HEK293 (cell line): ENCODE data around the gene SELENOO.

Experiments used
- CTCF ChIA-PET: fragments of 350-600 bp; formaldehyde crosslinking; extraction: SDS; loops from one replicate; lab custom pipeline; 2021; ENCODE audit warnings: antibody characterized with exemption; lab: Yijun Ruan, JAX
- POLR2A ChIA-PET: fragments of 300-600 bp; formaldehyde crosslinking; extraction: SDS; loops from one replicate; lab custom pipeline; 2020; ENCODE audit warnings: antibody characterized with exemption, inconsistent platforms; lab: Yijun Ruan, JAX
- H3K27ac ChIP-seq: fragments of 200-500 bp; sonication (Bioruptor generic); 2 replicates; pipeline ENCODE4 v1.5.1; 2014; ENCODE audit warnings: low read depth, low read length, control low read depth, inconsistent platforms; ENCODE audit errors: extremely low read depth
- H3K36me3 ChIP-seq, 2 experiments: fragments of 200-500 bp in 1 of 2; sonication (Bioruptor generic) in 1 of 2; 1 replicate in 1 of 2; 2 replicates in 1 of 2; pipeline ENCODE4 v1.5.1; 2014 to 2017; ENCODE audit warnings: inconsistent platforms in 2 of 2, low read length in 2 of 2; ENCODE audit not compliant: control insufficient read depth in 2 of 2, insufficient read depth in 1 of 2
- H3K4me1 ChIP-seq: fragments of 200-500 bp; sonication (Bioruptor generic); 2 replicates; pipeline ENCODE4 v1.5.1; 2014; ENCODE audit warnings: mild to moderate bottlenecking, low read length, inconsistent platforms; ENCODE audit not compliant: control insufficient read depth, insufficient read depth
- H3K4me3 ChIP-seq: 2 replicates; pipeline ENCODE4 v1.5.1; 2011; ENCODE audit warnings: low read depth, mild to moderate bottlenecking, control low read depth, low read length, moderate library complexity
- H3K9me3 ChIP-seq: fragments of 200-500 bp; sonication (Bioruptor generic); 2 replicates; pipeline ENCODE4 v1.5.1; 2014; ENCODE audit warnings: low read depth, low read length, inconsistent platforms; ENCODE audit not compliant: control insufficient read depth, insufficient read depth
- GLI2 ChIP-seq: fragments of 450-650 bp; formaldehyde crosslinking; IDR thresholded peaks from 2 replicates; pipeline ENCODE4; 2017; ENCODE audit warnings: missing biosample characterization, missing genetic modification characterization, low read depth, borderline replicate concordance
- HOXC10 ChIP-seq: sonication (generic); formaldehyde crosslinking; IDR thresholded peaks from 2 replicates; pipeline ENCODE4 v1.8.1; 2023; ENCODE audit warnings: mild to moderate bottlenecking, missing genetic modification reagents
- KLF16 ChIP-seq: fragments of 450-650 bp; formaldehyde crosslinking; IDR thresholded peaks from 2 replicates; pipeline ENCODE4 v1.5.1; 2017; ENCODE audit warnings: missing biosample characterization, missing genetic modification characterization
- KLF7 ChIP-seq: fragments of 450-650 bp; formaldehyde crosslinking; IDR thresholded peaks from 2 replicates; pipeline ENCODE4 v1.5.1; 2016; ENCODE audit warnings: missing biosample characterization, missing genetic modification characterization, borderline replicate concordance
- SP7 ChIP-seq: fragments of 450-650 bp; formaldehyde crosslinking; IDR thresholded peaks from 2 replicates; pipeline ENCODE4 v1.5.1; 2016; ENCODE audit warnings: missing biosample characterization, missing genetic modification characterization
- ZFP69B ChIP-seq: fragments of 450-650 bp; formaldehyde crosslinking; IDR thresholded peaks from 2 replicates; pipeline ENCODE4 v1.5.1; 2016; ENCODE audit warnings: missing biosample characterization, missing genetic modification characterization
- ZNF121 ChIP-seq: fragments of 450-650 bp; formaldehyde crosslinking; IDR thresholded peaks from 2 replicates; pipeline ENCODE4 v1.5.1; 2016; ENCODE audit warnings: missing biosample characterization, missing genetic modification characterization
- ZNF157 ChIP-seq: fragments of 450-650 bp; formaldehyde crosslinking; IDR thresholded peaks from 2 replicates; pipeline ENCODE4 v1.5.1; 2016; ENCODE audit warnings: missing biosample characterization, missing genetic modification characterization
- ZNF2 ChIP-seq: fragments of 450-650 bp; formaldehyde crosslinking; IDR thresholded peaks from 2 replicates; pipeline ENCODE4 v1.5.1; 2016; ENCODE audit warnings: missing biosample characterization, missing genetic modification characterization
- ZNF214 ChIP-seq: fragments of 450-650 bp; formaldehyde crosslinking; IDR thresholded peaks from 2 replicates; pipeline ENCODE4 v1.5.1; 2017; ENCODE audit warnings: missing biosample characterization, mild to moderate bottlenecking, missing genetic modification characterization, borderline replicate concordance
- ZNF426 ChIP-seq: fragments of 450-650 bp; formaldehyde crosslinking; IDR thresholded peaks from 2 replicates; pipeline ENCODE4 v1.5.1; 2017; ENCODE audit warnings: missing biosample characterization, missing genetic modification characterization, mild to moderate bottlenecking, inconsistent platforms, moderate library complexity
- ZNF558 ChIP-seq: fragments of 450-650 bp; formaldehyde crosslinking; IDR thresholded peaks from 2 replicates; pipeline ENCODE4 v1.5.1; 2016; ENCODE audit warnings: missing biosample characterization, missing genetic modification characterization
- ZNF560 ChIP-seq: fragments of 450-650 bp; formaldehyde crosslinking; IDR thresholded peaks from 2 replicates; pipeline ENCODE4 v1.5.1; 2017; ENCODE audit warnings: missing biosample characterization, missing genetic modification characterization, borderline replicate concordance
- ZNF596 ChIP-seq: fragments of 450-650 bp; IDR thresholded peaks from 2 replicates; pipeline ENCODE4 v1.5.0; 2018; ENCODE audit warnings: missing biosample characterization, mild to moderate bottlenecking, missing genetic modification characterization, moderate library complexity
- ZNF701 ChIP-seq: fragments of 450-650 bp; formaldehyde crosslinking; IDR thresholded peaks from 2 replicates; pipeline ENCODE4 v1.5.1; 2016; ENCODE audit warnings: missing biosample characterization, missing genetic modification characterization
- ZNF76 ChIP-seq: fragments of 450-650 bp; formaldehyde crosslinking; IDR thresholded peaks from 2 replicates; pipeline ENCODE4; 2016; ENCODE audit warnings: low read depth, missing biosample characterization, missing genetic modification characterization, borderline replicate concordance
- TF ChIP-seq, protein P1 (sequence below): fragments of 450-650 bp; formaldehyde crosslinking; IDR thresholded peaks from 2 replicates; pipeline ENCODE4 v1.5.1; 2017; ENCODE audit warnings: missing biosample characterization, missing genetic modification characterization
- TF ChIP-seq, protein P2 (sequence below): fragments of 450-650 bp; formaldehyde crosslinking; IDR thresholded peaks from 2 replicates; pipeline ENCODE4 v1.5.1; 2016; ENCODE audit warnings: missing biosample characterization, missing genetic modification characterization
- TF ChIP-seq, protein P3 (sequence below): fragments of 450-650 bp; formaldehyde crosslinking; IDR thresholded peaks from 2 replicates; pipeline ENCODE4 v1.5.1; 2016; ENCODE audit warnings: missing biosample characterization, missing genetic modification characterization
- TF ChIP-seq, protein P4 (sequence below): fragments of 450-650 bp; formaldehyde crosslinking; IDR thresholded peaks from 2 replicates; pipeline ENCODE4 v1.5.1; 2016; ENCODE audit warnings: missing biosample characterization, missing genetic modification characterization
- TF ChIP-seq, protein P5 (sequence below): fragments of 450-650 bp; formaldehyde crosslinking; optimal IDR thresholded peaks from 2 replicates; pipeline ENCODE3; 2016; ENCODE audit warnings: missing biosample characterization, mild to moderate bottlenecking, missing genetic modification characterization
- TF ChIP-seq, protein P6 (sequence below): IDR thresholded peaks from 2 replicates; pipeline ENCODE4 v1.6.1; 2011; ENCODE audit warnings: mild to moderate bottlenecking, low read depth, low read length, borderline replicate concordance
- TF ChIP-seq, protein P7 (sequence below): fragments of 450-650 bp; formaldehyde crosslinking; IDR thresholded peaks from 2 replicates; pipeline ENCODE4 v1.5.1; 2016; ENCODE audit warnings: missing biosample characterization, missing genetic modification characterization
- TF ChIP-seq, protein P8 (sequence below): fragments of 450-650 bp; formaldehyde crosslinking; IDR thresholded peaks from 2 replicates; pipeline ENCODE4 v1.5.1; 2016; ENCODE audit warnings: missing biosample characterization, missing genetic modification characterization

Gene SELENOO

DNA sequence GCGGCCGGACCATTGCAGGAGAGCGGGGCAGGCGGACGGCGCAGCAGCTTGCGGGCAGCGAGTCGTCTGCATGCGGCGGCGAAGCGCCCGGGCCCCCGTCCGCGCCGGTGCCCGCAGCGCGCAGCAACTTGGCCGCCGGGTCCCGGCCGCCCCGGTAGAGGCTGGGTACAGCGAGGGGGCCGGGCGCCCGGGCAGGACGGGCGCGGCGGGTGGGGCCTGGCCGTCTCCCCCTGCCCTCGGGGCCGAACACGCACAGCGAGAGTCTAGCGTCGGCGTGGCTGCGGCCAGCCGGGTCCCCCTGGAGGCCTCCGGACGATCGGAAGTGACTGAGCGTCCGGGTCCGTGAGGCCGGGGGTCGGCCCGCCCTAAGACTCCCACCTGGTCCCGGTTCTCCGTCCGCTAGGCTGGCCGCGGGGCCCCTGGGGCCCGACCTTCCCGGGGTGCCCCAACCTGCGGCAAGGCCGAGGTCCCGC is 15.9 kb upstream of the SELENOO start (continued):
- TF ChIP-seq, protein P1, sequence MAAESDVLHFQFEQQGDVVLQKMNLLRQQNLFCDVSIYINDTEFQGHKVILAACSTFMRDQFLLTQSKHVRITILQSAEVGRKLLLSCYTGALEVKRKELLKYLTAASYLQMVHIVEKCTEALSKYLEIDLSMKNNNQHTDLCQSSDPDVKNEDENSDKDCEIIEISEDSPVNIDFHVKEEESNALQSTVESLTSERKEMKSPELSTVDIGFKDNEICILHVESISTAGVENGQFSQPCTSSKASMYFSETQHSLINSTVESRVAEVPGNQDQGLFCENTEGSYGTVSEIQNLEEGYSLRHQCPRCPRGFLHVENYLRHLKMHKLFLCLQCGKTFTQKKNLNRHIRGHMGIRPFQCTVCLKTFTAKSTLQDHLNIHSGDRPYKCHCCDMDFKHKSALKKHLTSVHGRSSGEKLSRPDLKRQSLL (tag by site-specific recombination): no peak

DNA sequence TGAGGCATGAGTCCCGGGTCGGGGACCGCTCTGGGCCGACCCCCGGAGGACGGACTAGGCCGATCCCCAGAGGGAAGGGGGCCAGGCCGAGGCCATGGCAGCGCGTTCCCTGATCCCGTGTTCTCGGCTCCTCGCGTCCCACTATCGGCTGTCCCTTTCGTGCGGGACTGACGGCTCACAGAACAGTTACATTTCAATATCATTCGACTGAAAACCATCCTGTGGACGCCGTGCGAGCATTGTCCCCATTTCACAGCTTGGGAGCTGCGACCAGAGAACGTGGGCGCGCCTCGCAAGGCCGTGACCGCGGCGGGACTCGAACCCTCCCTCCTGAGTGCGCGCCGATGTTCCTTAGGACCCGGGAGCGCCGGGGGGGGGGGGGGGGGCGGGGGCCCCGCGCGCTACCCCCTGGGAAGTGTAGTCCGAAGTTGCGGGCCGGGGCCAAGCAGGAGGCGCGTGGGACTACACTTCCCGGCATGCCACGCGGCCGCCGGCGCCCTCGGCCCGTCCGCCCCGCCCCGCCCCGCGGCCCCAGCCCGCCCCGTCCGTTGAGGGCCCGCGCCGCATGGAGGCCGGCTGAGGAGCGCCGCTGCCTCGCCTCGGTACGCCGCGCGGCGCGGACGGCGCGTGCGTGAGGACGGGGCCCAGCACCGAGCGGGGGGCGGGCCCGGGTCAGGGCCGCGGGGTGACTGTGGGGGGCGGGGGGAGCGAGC is 15.3 kb upstream of the SELENOO start, which contains the start of gene TRABD:
TRABD (plus strand) TSS at position 539 of the 713 bp plus-strand sequence. CDS start 7,148 bp downstream, outside the sequence.
- Histone ChIP-seq H3K4me3 (peak within 1 kb of the TSS; percentile 81), H3K27ac (peak within 1 kb of the TSS; percentile 78), H3K36me3 (peaks cover 0 to 11% of the 10 kb centered on the region in 2 experiments; a peak in 1 of 3 replicates), H3K9me3 (no peaks in the 10 kb centered on the region), H3K4me1 (peaks cover 24% of the 10 kb centered on the region)
- CTCF ChIA-PET: no interaction called here
- POLR2A ChIA-PET: no interaction called here
- TF ChIP-seq ZNF560 (tag by site-specific recombination): no peak
- TF ChIP-seq ZNF76 (tag by site-specific recombination): peak; percentile 72; the same call in 1 of the 2 replicates
- TF ChIP-seq ZNF426: no peak
- TF ChIP-seq, protein P2, sequence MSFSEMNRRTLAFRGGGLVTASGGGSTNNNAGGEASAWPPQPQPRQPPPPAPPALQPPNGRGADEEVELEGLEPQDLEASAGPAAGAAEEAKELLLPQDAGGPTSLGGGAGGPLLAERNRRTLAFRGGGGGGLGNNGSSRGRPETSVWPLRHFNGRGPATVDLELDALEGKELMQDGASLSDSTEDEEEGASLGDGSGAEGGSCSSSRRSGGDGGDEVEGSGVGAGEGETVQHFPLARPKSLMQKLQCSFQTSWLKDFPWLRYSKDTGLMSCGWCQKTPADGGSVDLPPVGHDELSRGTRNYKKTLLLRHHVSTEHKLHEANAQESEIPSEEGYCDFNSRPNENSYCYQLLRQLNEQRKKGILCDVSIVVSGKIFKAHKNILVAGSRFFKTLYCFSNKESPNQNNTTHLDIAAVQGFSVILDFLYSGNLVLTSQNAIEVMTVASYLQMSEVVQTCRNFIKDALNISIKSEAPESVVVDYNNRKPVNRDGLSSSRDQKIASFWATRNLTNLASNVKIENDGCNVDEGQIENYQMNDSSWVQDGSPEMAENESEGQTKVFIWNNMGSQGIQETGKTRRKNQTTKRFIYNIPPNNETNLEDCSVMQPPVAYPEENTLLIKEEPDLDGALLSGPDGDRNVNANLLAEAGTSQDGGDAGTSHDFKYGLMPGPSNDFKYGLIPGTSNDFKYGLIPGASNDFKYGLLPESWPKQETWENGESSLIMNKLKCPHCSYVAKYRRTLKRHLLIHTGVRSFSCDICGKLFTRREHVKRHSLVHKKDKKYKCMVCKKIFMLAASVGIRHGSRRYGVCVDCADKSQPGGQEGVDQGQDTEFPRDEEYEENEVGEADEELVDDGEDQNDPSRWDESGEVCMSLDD (tag by site-specific recombination): peak; percentile 34; the same call in 1 of the 2 replicates
- no peak for TF ChIP-seq ZNF701 (tag by site-specific recombination)
- TF ChIP-seq, protein P3, sequence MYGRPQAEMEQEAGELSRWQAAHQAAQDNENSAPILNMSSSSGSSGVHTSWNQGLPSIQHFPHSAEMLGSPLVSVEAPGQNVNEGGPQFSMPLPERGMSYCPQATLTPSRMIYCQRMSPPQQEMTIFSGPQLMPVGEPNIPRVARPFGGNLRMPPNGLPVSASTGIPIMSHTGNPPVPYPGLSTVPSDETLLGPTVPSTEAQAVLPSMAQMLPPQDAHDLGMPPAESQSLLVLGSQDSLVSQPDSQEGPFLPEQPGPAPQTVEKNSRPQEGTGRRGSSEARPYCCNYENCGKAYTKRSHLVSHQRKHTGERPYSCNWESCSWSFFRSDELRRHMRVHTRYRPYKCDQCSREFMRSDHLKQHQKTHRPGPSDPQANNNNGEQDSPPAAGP (tag by site-specific recombination): no peak
- no peak for TF ChIP-seq ZNF214 (tag by site-specific recombination)
- TF ChIP-seq ZNF157: no peak
- TF ChIP-seq ZNF596 (tag by site-specific recombination): no peak
- TF ChIP-seq SP7 (tag by site-specific recombination): peak; percentile 61
- TF ChIP-seq, protein P4, sequence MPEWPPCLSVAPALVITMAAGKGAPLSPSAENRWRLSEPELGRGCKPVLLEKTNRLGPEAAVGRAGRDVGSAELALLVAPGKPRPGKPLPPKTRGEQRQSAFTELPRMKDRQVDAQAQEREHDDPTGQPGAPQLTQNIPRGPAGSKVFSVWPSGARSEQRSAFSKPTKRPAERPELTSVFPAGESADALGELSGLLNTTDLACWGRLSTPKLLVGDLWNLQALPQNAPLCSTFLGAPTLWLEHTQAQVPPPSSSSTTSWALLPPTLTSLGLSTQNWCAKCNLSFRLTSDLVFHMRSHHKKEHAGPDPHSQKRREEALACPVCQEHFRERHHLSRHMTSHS (tag by site-specific recombination): no peak
- no peak for TF ChIP-seq GLI2 (tag by site-specific recombination)
- TF ChIP-seq, protein P5, sequence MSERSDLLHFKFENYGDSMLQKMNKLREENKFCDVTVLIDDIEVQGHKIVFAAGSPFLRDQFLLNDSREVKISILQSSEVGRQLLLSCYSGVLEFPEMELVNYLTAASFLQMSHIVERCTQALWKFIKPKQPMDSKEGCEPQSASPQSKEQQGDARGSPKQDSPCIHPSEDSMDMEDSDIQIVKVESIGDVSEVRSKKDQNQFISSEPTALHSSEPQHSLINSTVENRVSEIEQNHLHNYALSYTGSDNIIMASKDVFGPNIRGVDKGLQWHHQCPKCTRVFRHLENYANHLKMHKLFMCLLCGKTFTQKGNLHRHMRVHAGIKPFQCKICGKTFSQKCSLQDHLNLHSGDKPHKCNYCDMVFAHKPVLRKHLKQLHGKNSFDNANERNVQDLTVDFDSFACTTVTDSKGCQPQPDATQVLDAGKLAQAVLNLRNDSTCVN: peak; percentile 76
- TF ChIP-seq, protein P6, sequence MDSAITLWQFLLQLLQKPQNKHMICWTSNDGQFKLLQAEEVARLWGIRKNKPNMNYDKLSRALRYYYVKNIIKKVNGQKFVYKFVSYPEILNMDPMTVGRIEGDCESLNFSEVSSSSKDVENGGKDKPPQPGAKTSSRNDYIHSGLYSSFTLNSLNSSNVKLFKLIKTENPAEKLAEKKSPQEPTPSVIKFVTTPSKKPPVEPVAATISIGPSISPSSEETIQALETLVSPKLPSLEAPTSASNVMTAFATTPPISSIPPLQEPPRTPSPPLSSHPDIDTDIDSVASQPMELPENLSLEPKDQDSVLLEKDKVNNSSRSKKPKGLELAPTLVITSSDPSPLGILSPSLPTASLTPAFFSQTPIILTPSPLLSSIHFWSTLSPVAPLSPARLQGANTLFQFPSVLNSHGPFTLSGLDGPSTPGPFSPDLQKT: no peak
- no peak for TF ChIP-seq HOXC10 (CRISPR knock-in tag)
- TF ChIP-seq ZNF121 (tag by site-specific recombination): 0 out of 2 replicates have a peak, but pooled peaks have one; percentile 14
- 0 out of 2 replicates have a peak, but pooled peaks have one; percentile 26 for TF ChIP-seq KLF7 (tag by site-specific recombination)
- TF ChIP-seq, protein P7, sequence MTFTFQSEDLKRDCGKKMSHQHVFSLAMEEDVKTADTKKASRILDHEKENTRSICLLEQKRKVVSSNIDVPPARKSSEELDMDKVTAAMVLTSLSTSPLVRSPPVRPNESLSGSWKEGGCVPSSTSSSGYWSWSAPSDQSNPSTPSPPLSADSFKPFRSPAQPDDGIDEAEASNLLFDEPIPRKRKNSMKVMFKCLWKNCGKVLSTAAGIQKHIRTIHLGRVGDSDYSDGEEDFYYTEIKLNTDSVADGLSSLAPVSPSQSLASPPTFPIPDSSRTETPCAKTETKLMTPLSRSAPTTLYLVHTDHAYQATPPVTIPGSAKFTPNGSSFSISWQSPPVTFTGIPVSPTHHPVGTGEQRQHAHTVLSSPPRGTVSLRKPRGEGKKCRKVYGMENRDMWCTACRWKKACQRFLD (tag by site-specific recombination): no peak
- TF ChIP-seq KLF16: 0 out of 2 replicates have a peak, but pooled peaks have one; percentile 27
- TF ChIP-seq ZNF558 (tag by site-specific recombination): no peak
- TF ChIP-seq ZNF2 (tag by site-specific recombination): peak; percentile 53; the same call in 1 of the 2 replicates
- TF ChIP-seq, protein P8, sequence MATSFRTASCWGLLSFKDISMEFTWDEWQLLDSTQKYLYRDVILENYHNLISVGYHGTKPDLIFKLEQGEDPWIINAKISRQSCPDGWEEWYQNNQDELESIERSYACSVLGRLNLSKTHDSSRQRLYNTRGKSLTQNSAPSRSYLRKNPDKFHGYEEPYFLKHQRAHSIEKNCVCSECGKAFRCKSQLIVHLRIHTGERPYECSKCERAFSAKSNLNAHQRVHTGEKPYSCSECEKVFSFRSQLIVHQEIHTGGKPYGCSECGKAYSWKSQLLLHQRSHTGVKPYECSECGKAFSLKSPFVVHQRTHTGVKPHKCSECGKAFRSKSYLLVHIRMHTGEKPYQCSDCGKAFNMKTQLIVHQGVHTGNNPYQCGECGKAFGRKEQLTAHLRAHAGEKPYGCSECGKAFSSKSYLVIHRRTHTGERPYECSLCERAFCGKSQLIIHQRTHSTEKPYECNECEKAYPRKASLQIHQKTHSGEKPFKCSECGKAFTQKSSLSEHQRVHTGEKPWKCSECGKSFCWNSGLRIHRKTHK (tag by site-specific recombination): no peak
- TF ChIP-seq ZFP69B (tag by site-specific recombination): no peak
